Activated T-cell treated with anti-CD3 and anti-CD28 coated beads for 48 hours (primary cell): Measurements from ENCODE around the gene SLC7A7.
"Not testable (repeated sequence)": the region's sequence is repeated elsewhere in the genome, so short reads cannot be mapped to it uniquely, and the experiment has no call there.

Experiments
- DNase-seq: peaks from one replicate; pipeline ENCODE4 v3.0.0-alpha.2; 2020; ENCODE audit warnings: low read depth

The SLC7A7 gene

DNA sequence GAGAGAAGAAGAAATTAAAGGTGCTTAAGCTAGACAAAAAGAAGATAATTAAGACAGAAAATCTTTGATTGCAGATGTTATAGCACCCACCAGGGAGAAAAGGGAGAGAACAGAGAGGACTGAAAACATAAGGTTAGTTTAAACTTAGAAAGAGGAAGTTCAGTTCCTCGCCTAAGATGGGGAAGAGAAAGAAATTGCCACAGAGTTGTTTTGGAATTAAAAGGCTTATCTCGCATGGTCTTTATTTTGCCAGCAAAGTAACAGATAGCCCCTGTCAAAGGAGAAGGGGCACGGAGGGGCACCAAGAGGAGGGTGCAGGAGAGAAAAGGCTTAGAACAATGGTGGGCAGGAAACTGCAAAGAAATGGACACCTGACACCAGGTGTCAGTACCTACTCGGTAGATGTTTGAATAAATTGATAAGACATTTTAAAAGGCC is 66.6 kb downstream of the SLC7A7 start:
- no peak for DNase-seq

DNA sequence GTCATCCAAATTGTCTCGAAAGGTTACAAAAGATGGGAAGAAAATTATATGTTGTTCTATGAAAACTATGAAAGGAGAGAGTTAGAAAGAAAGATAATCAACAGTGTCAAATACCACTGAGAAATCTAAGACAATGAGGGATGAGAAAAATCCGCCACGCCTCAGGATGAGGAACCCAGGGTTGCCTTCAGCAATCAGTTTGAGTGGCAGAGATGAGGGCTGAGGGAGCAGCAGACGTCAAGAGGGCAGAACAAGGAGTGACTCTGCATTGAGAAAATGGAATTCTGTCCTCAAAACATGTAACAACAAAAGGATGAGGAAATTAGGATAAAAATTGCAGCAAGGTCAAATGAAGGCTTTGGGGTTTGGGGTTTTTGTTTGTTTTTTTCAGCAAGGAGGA is 67.0 kb downstream of the SLC7A7 start:
- no peak for DNase-seq

DNA sequence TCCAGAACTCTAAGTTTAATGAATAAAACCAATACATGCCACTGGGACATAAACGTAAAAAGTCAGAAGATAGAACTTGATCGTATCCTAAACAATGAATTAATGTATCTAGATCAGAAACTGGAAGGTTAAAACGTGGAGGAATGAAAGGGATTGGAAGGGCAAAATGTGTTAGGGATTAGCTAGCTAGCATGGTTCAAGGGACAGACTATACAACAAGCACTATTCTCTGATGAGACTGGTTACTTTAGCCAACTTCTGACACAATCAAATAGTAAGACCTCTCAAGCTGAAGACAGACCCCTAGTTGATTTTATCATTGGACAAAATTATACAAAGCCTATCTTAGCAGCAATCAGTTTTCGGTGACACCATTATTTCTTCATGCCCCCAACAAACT is 67.5 kb downstream of the SLC7A7 start:
- DNase-seq = no peak

DNA sequence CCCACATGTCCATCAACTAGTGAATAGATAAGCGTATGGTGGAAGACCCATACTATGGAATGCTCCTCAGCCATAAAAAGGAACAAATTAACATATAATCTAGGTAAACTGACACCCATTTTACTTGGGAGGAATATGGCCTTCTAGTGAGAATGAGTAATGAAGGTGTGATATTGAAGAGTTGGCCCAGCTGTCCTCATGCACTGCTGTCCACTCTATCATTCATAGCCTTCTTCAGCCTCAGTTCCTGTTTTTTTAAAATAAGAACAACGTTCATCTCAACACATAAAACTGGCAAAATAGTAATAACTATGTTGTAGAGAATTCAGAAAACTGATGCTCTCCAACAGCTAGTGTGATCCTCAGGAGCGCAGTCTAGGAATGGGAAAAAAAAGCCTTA is 75.2 kb downstream of the SLC7A7 start:
- no peak for DNase-seq

DNA sequence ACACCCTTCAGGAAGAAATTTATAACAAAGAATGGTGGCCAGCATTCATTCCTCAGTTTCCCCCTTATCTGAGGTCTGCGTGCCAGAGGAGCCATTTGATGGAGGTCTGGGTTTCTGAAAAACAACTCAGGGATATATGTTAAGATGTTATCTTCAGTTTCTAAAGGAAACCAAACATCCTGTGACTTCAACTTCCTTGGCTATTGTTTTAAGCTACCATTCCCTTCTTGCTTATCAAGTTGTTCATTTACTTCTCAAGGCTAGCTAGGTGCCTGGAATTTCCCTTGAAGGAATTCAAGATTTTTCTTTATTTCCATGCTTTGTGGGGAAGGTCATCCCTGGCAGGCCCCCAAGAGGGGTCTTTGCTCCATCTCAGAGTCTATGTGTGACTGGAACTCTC is 75.8 kb downstream of the SLC7A7 start:
- DNase-seq = no peak

DNA sequence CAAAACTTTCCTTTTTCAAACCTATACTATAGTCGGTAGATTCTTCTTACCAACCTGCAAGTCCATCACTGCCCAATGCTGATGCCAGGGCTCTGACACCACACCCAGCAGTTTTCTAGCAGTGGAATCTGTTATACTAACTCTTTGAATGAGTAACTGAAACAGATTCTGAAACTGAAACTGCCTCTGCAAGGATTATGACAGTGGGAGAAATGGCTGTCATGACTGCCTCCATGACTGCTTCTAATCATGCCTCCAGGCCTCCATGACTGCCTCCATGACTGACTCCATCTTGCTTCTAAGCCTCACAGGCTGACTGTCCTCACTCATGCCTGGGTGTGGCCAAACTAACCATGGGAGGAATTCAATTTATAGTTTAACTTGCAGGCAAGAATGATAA is 78.2 kb downstream of the SLC7A7 start:
- peak; percentile 31 for DNase-seq

DNA sequence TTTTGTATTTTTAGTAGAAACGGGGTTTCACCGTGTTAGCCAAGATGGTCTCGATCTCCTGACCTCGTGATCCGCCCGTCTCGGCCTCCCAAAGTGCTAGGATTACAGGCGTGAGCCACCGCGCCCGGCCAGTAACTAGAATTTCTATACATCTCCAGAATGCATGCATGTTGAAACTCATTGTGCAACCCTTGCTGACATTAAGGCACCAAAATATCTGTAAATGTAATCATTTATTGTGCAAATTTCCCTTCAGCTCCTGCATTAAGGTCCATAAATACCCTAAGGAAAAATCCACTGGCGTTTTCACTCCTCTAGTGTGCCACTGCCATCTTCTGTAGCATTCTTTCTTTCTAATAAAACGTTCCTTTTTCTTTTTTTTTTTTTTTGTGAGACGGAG is 78.9 kb downstream of the SLC7A7 start:
- DNase-seq = not testable (repeated sequence)

DNA sequence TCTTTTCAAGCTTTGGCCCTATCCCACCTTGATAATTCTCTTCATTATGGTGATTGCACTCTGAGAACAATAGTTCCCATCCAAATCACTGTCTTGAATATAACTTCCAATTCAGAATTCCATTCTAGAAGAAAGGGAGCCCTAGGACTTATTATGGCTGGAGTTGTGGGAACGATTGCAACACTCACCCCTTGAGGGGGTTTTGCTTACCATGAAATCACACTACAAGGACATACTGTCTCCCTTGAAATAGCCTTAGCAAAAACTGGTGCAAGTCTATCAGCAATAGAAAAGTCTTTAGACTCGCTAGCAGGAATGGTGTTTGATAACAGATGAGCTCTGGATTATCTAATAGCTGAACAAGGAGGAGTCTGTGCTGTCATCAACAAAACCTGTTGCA is 80.1 kb downstream of the SLC7A7 start:
- no peak for DNase-seq

DNA sequence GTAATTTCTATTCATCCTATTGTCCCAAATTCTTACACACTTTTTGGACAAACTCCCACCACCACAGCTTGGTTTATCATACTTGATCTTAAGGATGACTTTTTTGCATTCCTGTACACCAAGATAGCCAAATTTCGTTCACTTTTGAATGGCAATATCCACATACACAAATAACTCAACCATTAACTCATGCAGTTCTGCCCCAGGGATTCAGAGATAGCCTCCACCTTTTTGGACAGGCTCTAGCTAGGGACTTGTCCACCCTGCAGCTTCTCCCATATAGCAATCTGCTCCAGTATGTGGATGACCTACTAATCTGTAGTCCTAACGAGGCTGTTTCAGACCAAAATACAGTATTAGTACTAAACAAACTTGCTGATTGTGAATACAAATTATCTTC is 81.4 kb downstream of the SLC7A7 start:
- no peak for DNase-seq

DNA sequence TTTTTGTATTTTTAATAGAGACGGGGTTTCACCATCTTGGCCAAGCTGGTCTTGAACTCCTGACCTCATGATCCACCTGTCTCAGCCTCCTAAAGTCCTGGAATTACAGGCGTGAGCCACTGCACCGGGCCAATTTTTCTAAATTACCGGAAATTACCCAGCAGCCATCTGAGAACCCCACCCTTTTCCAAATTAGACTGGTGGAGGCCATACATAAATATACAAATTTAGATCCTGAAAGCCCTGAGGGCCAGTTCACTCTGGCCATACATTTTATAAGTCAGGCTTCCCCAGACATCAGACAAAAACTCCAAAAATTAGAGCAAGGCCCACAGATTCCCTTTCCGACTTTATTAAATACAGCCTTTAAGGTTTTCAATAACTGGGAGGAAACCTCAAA is 83.2 kb downstream of the SLC7A7 start:
- not testable (repeated sequence) for DNase-seq

DNA sequence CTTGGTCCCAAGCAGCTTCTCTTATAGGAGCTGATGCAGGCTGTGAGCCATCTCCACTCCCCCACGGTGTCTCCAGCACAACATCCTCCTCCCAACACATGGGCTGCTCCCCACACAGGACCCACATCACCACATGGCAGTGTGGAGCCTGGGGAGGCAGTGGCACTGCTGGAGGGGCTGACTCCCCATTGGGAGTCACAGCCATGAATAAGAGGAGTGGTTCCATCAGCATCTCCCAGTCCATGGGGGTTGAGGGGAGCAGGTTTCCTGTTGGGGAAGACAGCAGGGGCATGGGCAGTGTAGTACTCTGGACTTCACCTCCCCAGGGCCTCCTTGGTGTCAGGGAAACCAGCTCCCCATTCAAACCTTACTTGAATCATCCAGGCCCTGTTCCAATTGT is 89.2 kb downstream of the SLC7A7 start:
- DNase-seq = no peak

DNA sequence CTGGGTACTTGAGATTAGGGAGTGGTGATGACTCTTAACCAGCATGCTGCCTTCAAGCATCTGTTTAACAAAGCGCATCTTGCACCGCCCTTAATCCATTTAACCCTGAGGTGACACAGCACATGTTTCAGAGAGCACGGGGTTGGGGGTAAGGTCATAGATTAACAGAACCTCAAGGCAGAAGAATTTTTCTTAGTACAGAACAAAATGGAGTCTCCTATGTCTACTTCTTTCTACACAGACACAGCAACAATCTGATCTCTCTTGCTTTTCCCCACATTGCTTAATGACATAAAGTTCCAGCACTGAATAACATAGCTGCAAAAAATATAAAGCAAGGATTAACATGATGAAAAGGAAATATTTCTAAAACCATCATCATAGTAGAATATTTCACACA is 89.9 kb downstream of the SLC7A7 start:
- DNase-seq = not testable (repeated sequence)

DNA sequence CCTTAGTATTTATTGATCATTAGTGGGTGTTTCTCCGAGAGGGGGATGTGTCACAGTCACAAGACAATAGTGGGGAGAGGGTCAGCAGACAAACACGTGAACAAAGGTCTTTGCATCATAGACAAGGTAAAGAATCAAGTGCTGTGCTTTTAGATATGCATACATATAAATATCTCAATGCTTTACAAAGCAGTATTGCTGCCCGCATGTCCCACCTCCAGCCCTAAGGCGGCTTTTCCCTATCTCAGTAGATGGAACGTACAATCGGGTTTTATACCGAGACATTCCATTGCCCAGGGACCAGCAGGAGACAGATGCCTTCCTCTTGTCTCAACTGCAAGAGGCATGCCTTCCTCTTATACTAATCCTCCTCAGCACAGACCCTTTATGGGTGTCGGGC is 90.4 kb downstream of the SLC7A7 start:
- not testable (repeated sequence) for DNase-seq

DNA sequence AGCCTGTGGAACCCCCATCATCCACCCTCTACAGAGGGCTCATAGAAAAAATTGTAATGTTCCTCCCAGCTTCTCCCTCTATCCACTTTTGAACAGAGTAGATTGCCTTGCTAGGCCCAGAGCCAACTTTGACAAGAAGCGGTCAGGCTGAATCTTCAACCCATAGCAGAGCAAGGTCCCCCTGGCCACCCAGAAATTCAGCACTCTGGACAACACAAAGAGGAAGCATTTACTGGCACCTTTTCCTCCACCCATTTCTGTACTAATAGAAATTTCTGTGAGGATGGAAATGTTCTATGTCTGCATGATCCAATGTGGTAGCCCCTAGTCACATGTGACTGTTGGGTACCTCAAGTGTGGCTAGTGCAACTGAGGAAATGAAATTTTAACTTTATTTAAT is 91.4 kb downstream of the SLC7A7 start:
- no peak for DNase-seq
